Fibroblast of lung (primary cell): ENCODE measurements around the gene C1QTNF8.

Source experiments
- EZH2 ChIP-seq: IDR thresholded peaks from 2 replicates; pipeline ENCODE4 v1.5.1; 2012; ENCODE audit warnings: low read length, control low read depth, mild to moderate bottlenecking; ENCODE audit errors: missing control alignments
- TF ChIP-seq, protein P1 (sequence below), 2 donors: IDR thresholded peaks in 1 of 2; conservative IDR thresholded peaks in 1 of 2; 1 replicate in 1 of 2; 2 replicates in 1 of 2; pipeline ENCODE4 v1.5.1; 2011 to 2012; ENCODE audit warnings: low read length in 2 of 2, control low read depth in 1 of 2, inconsistent platforms in 1 of 2, low read depth in 1 of 2, mild to moderate bottlenecking in 1 of 2

GRCh38 chr16:1066584-1067172 lies 29.4 kb downstream of the C1QTNF8 start:
- TF ChIP-seq EZH2, result no peak
- TF ChIP-seq, protein P1, sequence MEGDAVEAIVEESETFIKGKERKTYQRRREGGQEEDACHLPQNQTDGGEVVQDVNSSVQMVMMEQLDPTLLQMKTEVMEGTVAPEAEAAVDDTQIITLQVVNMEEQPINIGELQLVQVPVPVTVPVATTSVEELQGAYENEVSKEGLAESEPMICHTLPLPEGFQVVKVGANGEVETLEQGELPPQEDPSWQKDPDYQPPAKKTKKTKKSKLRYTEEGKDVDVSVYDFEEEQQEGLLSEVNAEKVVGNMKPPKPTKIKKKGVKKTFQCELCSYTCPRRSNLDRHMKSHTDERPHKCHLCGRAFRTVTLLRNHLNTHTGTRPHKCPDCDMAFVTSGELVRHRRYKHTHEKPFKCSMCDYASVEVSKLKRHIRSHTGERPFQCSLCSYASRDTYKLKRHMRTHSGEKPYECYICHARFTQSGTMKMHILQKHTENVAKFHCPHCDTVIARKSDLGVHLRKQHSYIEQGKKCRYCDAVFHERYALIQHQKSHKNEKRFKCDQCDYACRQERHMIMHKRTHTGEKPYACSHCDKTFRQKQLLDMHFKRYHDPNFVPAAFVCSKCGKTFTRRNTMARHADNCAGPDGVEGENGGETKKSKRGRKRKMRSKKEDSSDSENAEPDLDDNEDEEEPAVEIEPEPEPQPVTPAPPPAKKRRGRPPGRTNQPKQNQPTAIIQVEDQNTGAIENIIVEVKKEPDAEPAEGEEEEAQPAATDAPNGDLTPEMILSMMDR (conservative IDR thresholded peaks at IDR 0.05 in 1 of 2, IDR thresholded peaks at IDR 0.05 in 1 of 2; ENCODE audit: low read depth in 1 of 2, low read length in 2 of 2), result no peak
